H1 (cell line): ENCODE measurements around the gene KRT83. TPM values are rescaled to one million over a fixed set of nuclear protein-coding genes. Genes with fewer than 3 reads are reported as not detected.

ENCODE experiments used
- CTCF ChIA-PET: fragments of 300-600 bp; sonication (Branson Sonifier 250); formaldehyde crosslinking; loops from one replicate; lab custom pipeline; 2021; ENCODE audit not compliant: partially characterized antibody; lab: Charles Lee
- POLR2A ChIA-PET: fragments of 300-600 bp; sonication (Branson Sonifier 250); formaldehyde crosslinking; loops from one replicate; lab custom pipeline; 2021; ENCODE audit warnings: inconsistent platforms; ENCODE audit not compliant: partially characterized antibody; lab: Charles Lee
- DNase-seq, 2 experiments: peaks; one replicate each; pipeline versions ENCODE4 v3.0.0 to v3.0.0-alpha.2; 2010 to 2022; ENCODE audit warnings: low spot score in 2 of 2, low read depth in 1 of 2, mixed read lengths in 1 of 2
- FAIRE-seq: peaks from 2 replicates; lab custom pipeline; 2011; peaks lifted over from hg19 to GRCh38; lab: Jason Lieb, UNC
- H2AFZ ChIP-seq: 2 replicates; pipeline ENCODE4 v1.8.1; 2012; ENCODE audit warnings: low read length, inconsistent platforms
- H2AK5ac ChIP-seq: 2 replicates; pipeline ENCODE4 v1.6.1; 2013; ENCODE audit warnings: low read depth, low read length
- H2BK120ac ChIP-seq: replicated peaks from 2 replicates; pipeline ENCODE3; 2013; ENCODE audit warnings: low read depth, low read length, inconsistent platforms
- H2BK12ac ChIP-seq: 2 replicates; pipeline ENCODE4 v1.6.1; 2013; ENCODE audit warnings: low read depth, low read length
- H2BK15ac ChIP-seq: 2 replicates; pipeline ENCODE4 v1.6.1; 2013; ENCODE audit warnings: low read length
- H2BK20ac ChIP-seq: 2 replicates; pipeline ENCODE4 v1.6.1; 2013; ENCODE audit warnings: low read length
- H2BK5ac ChIP-seq: 2 replicates; pipeline ENCODE4 v1.6.1; 2013; ENCODE audit warnings: low read depth, low read length
- H3K14ac ChIP-seq: 2 replicates; pipeline ENCODE4 v1.6.1; 2013; ENCODE audit warnings: inconsistent platforms; ENCODE audit not compliant: insufficient read length
- H3K18ac ChIP-seq: 2 replicates; pipeline ENCODE4 v1.6.1; 2013; ENCODE audit warnings: low read length; ENCODE audit errors: extremely low read depth
- H3K23ac ChIP-seq: 2 replicates; pipeline ENCODE4 v1.6.1; 2013; ENCODE audit warnings: inconsistent platforms; ENCODE audit not compliant: insufficient read length
- H3K23me2 ChIP-seq: 2 replicates; pipeline ENCODE4 v1.6.1; 2013; ENCODE audit warnings: low read depth, low read length
- H3K27ac ChIP-seq: 2 replicates; pipeline ENCODE4 v1.6.1; 2011; ENCODE audit warnings: low read depth, low read length, inconsistent platforms
- H3K27me3 ChIP-seq, 4 experiments: replicated peaks in 1 of 4; 1 replicate in 1 of 4; 2 replicates in 3 of 4; pipeline versions ENCODE4 v1.6.1 to v1.8.1; 2011 to 2013; ENCODE audit warnings: low read length in 3 of 4, mild to moderate bottlenecking in 3 of 4, inconsistent platforms in 2 of 4, mixed read lengths in 2 of 4, moderate library complexity in 1 of 4; ENCODE audit not compliant: control insufficient read depth in 3 of 4, insufficient read depth in 3 of 4; ENCODE audit errors: extremely low read depth in 1 of 4
- H3K36me3 ChIP-seq, 4 experiments: 2 replicates each; pipeline versions ENCODE4 v1.6.1 to v1.8.1; 2011 to 2013; ENCODE audit warnings: mild to moderate bottlenecking in 4 of 4, low read length in 3 of 4, moderate library complexity in 2 of 4, control low read depth in 1 of 4, inconsistent platforms in 1 of 4; ENCODE audit not compliant: insufficient read depth in 4 of 4, control insufficient read depth in 2 of 4
- H3K4ac ChIP-seq: replicated peaks from 2 replicates; pipeline ENCODE3; 2013; ENCODE audit warnings: low read length, low read depth, mixed read lengths, inconsistent platforms; ENCODE audit not compliant: insufficient read length
- H3K4me1 ChIP-seq, 4 experiments: replicated peaks in 1 of 4; 1 replicate in 1 of 4; 2 replicates in 3 of 4; pipeline versions ENCODE4 v1.6.1 to v1.8.1; 2011 to 2013; ENCODE audit warnings: low read length in 3 of 4, inconsistent platforms in 2 of 4, mixed read lengths in 1 of 4; ENCODE audit not compliant: insufficient read depth in 4 of 4, control insufficient read depth in 3 of 4
- H3K4me2 ChIP-seq, 2 experiments: 2 replicates each; pipeline versions ENCODE4 v1.6.1 to v1.8.1; 2011 to 2013; ENCODE audit warnings: low read depth in 2 of 2, low read length in 2 of 2, control low read depth in 1 of 2, inconsistent platforms in 1 of 2, mild to moderate bottlenecking in 1 of 2; ENCODE audit not compliant: insufficient read depth in 1 of 2
- H3K4me3 ChIP-seq, 4 experiments: fragments of 200-600, 300-600 bp in 1 of 4; sonication (generic), shearing (Covaris generic), sonication (Bioruptor Twin) in 1 of 4; 2 replicates each; pipeline versions ENCODE4 v1.5.1 to v1.8.1; 2011 to 2016; ENCODE audit warnings: low read length in 4 of 4, low read depth in 3 of 4, control low read depth in 2 of 4, inconsistent platforms in 2 of 4, mild to moderate bottlenecking in 2 of 4, mixed read lengths in 1 of 4, moderate library complexity in 1 of 4; ENCODE audit not compliant: insufficient read depth in 2 of 4; ENCODE audit errors: extremely low read depth in 1 of 4
- H3K56ac ChIP-seq: replicated peaks from 2 replicates; pipeline ENCODE3; 2013; ENCODE audit warnings: low read depth, mild to moderate bottlenecking, mixed read lengths, low read length, inconsistent platforms; ENCODE audit not compliant: insufficient read length
- H3K79me1 ChIP-seq: 2 replicates; pipeline ENCODE4 v1.6.1; 2013; ENCODE audit warnings: low read depth, low read length, control low read depth
- H3K79me2 ChIP-seq, 2 experiments: 2 replicates each; pipeline versions ENCODE4 v1.6.1 to v1.8.1; 2012 to 2013; ENCODE audit warnings: low read length in 2 of 2, mild to moderate bottlenecking in 2 of 2, inconsistent platforms in 1 of 2; ENCODE audit not compliant: insufficient read depth in 2 of 2, control insufficient read depth in 1 of 2
- H3K9ac ChIP-seq, 4 experiments: replicated peaks in 1 of 4; 1 replicate in 1 of 4; 2 replicates in 3 of 4; pipeline versions ENCODE4 v1.6.1 to v1.8.1; 2011 to 2013; ENCODE audit warnings: low read depth in 3 of 4, low read length in 3 of 4, control low read depth in 2 of 4, mild to moderate bottlenecking in 2 of 4, moderate library complexity in 2 of 4, inconsistent platforms in 1 of 4; ENCODE audit errors: extremely low read depth in 1 of 4
- H3K9me3 ChIP-seq, 2 experiments: 2 replicates each; pipeline versions ENCODE4 v1.6.1 to v1.8.1; 2012 to 2013; ENCODE audit warnings: mild to moderate bottlenecking in 2 of 2, moderate library complexity in 2 of 2, control low read depth in 1 of 2, inconsistent platforms in 1 of 2, low read depth in 1 of 2, low read length in 1 of 2, mixed read lengths in 1 of 2; ENCODE audit not compliant: insufficient read depth in 2 of 2
- H4K20me1 ChIP-seq, 2 experiments: replicated peaks in 1 of 2; 2 replicates each; pipeline versions ENCODE3 to v1.8.1; 2011 to 2013; ENCODE audit warnings: inconsistent platforms in 2 of 2, low read length in 2 of 2, mild to moderate bottlenecking in 1 of 2; ENCODE audit not compliant: insufficient read depth in 2 of 2, control insufficient read depth in 1 of 2
- H4K5ac ChIP-seq: 2 replicates; pipeline ENCODE4 v1.6.1; 2013; ENCODE audit warnings: low read length, low read depth, mixed read lengths, inconsistent platforms; ENCODE audit not compliant: insufficient read length
- H4K8ac ChIP-seq: 2 replicates; pipeline ENCODE4 v1.8.0; 2013; ENCODE audit warnings: mild to moderate bottlenecking, moderate library complexity, low read length, inconsistent platforms; ENCODE audit not compliant: insufficient read depth; ENCODE audit errors: extremely low read depth
- H4K91ac ChIP-seq: replicated peaks from 2 replicates; pipeline ENCODE3; 2013; ENCODE audit warnings: low read length, mixed read lengths, inconsistent platforms; ENCODE audit not compliant: insufficient read length
- CBX5 ChIP-seq: fragments of 300-800, 300-1000 bp; sonication (generic); IDR thresholded peaks from 2 replicates; pipeline ENCODE4 v1.7.1; 2016; ENCODE audit warnings: antibody characterized with exemption, low read length, low read depth
- WGBS, 2 experiments: shearing (Covaris generic) in 1 of 2; methylation state at CpG; one replicate each; pipeline versions ENCODE4 v1.1.6 to v1.1.7; 2013 to 2015; ENCODE audit warnings: low lambda C conversion rate in 2 of 2, mixed read lengths in 2 of 2, inconsistent platforms in 1 of 2, low coverage in 1 of 2, missing lambda C conversion rate in 1 of 2; ENCODE audit not compliant: insufficient replicate concordance in 2 of 2, insufficient coverage in 1 of 2, insufficient read length in 1 of 2; ENCODE audit errors: extremely low coverage in 1 of 2, missing lambda C conversion rate in 1 of 2; 5-methylcytosine and 5-hydroxymethylcytosine counted together
- polyA plus RNA-seq, 7 experiments: library from polyadenylated mRNA; depleted of rRNA in 3 of 7; stranded (reverse) in 5 of 7; unstranded in 2 of 7; fragments of >200 nt in 5 of 7; fragments of 200-250 nt in 2 of 7; gene quantifications; 1 replicate in 5 of 7; 2 replicates in 1 of 7; 4 replicates in 1 of 7; pipeline versions ENCODE4 v1.2.1 to v1.2.3, GENCODE V29; 2011 to 2013; ENCODE audit warnings: missing spikeins in 2 of 7, mixed read lengths in 2 of 7
- total RNA-seq: library from RNA; stranded (reverse); fragmentation: NEBNext Ultra II Directional; extraction: Animal tissue kit (Norgen Biotek cat#: 25700); gene quantifications from 2 replicates; pipeline ENCODE4 v1.2.1, GENCODE V29; 2021

The KRT83 gene
- total and polyA plus RNA-seq, 2 of the 8 experiments (the other 6 are each of a cell fraction or from before 2014, with no cell fraction given): not detected

DNA sequence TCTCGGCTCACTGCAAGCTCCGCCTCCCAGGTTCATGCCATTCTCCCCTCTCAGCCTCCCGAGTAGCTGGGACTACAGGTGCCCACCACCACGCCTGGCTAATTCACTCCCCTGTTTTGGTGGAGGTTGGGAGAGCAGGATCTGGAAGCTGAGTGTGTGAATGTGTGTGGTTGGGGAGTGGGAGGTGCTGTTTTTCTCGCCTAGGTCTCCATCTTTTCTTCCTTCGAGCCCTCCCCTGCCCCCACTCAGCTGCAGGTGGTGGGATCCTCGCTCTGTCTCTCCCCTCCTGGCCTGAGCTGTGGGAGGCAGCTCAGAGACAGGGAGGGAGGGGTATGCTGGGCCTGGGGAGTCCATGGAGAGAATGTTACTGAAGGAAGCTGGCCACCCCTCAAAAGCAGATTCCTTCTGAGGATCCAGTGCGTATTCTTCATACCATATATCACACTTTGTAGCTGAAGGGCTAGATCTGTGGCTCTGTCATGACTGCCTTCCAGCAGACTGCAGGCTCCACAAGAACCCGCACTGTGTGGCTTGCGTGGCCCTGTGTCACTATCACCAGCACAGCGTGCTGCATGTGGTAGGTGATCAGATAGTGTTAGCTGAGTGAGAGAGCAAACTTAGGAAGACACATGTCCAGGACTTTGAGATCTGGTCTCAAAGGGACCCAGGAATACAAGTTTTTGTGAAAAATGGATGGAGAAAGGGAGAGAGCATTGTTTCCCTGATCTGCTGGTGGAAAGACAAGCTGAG lies 2.8 kb downstream of the KRT83 start:
- Histone ChIP-seq H4K20me1 (no peaks in the 10 kb centered on the region), H2BK12ac (no peak overlapping the region), H2BK5ac (no peak overlapping the region), H3K79me2 (no peaks in the 10 kb centered on the region), H3K14ac (no peak overlapping the region), H3K4me2 (no peak overlapping the region), H3K9ac (no peak overlapping the region), H3K27me3 (no peaks in the 10 kb centered on the region; a peak in 1 of 7 replicates), H2BK20ac (no peak overlapping the region), H3K23me2 (peaks cover 1% of the 10 kb centered on the region; the same call in 1 of the 2 replicates), H2AK5ac (no peak overlapping the region), H3K18ac (no peak overlapping the region), H3K4me3 (no peak overlapping the region), H3K56ac (no peak overlapping the region), H2BK120ac (no peak overlapping the region), H4K91ac (peak overlapping the region; percentile 9), H3K27ac (no peak overlapping the region), H3K4me1 (no peaks in the 10 kb centered on the region), H3K4ac (no peak overlapping the region), H4K5ac (no peak overlapping the region), H2AFZ (no peak overlapping the region), H4K8ac (no peak overlapping the region), H2BK15ac (no peak overlapping the region), H3K36me3 (no peaks in the 10 kb centered on the region), H3K23ac (no peak overlapping the region), H3K79me1 (no peaks in the 10 kb centered on the region), H3K9me3 (no peaks in the 10 kb centered on the region; a peak in 1 of 4 replicates)
- TF ChIP-seq CBX5: no peak
- ChIA-PET CTCF (interaction anchor here (0.6 to 19.8 kb wide), 31 partner anchors 8 to 561 kb away, joined by 3 to 353 read pairs (median 6); partner anchors contain the start of genes KRT7, KRT80 and KRT84), POLR2A (interaction anchor here (1.0 kb wide), 1 partner anchor 10 kb away, joined by 3 read pairs; no protein-coding TSS in a partner anchor)
- 82% methylated on average over 11 of the region's 11 CpGs; no CpG with 5 or more reads in 1 of the 2 experiments for WGBS, 2 experiments
- no peak for FAIRE-seq
- DNase-seq: no peak
